Measurements from ENCODE around the gene CD101. TPM values are rescaled to one million over a fixed set of nuclear protein-coding genes. Genes with fewer than 3 reads are reported as not detected.

Gene CD101
- total and polyA plus RNA-seq, 4 experiments from 2014 or later = 2.1 to 9.1 (median 3.9) TPM

DNA sequence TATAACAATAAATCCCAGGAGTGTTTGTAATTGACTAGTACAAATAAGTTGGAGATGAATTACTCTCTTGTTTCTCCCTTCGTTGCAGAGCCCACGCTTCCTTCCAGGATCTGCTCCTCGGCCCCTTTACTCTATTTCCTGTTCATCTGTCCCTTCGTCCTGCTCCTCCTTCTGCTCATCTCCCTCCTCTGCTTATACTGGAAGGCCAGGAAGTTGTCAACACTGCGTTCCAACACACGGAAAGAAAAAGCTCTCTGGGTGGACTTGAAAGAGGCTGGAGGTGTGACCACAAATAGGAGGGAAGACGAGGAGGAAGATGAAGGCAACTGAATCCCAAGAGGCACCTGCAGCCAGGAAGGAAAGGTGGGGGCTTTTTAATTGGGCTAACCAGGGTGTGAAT lies 32.2 kb downstream of the CD101 start:
- DNase-seq = no peak
- no peak overlapping the region for H3K4me3 ChIP-seq (ENCODE audit: low read length in 2 of 2)
- H3K4me3 Mint-ChIP-seq = no peak overlapping the region
- CTCF ChIA-PET (ENCODE audit: partially characterized antibody) = no interaction called here
- no peaks in the 10 kb centered on the region for H3K36me3 ChIP-seq (ENCODE audit: insufficient read depth, low read length)
- intact Hi-C loops (cut with micrococcal nuclease) = no loop called here
- no peak overlapping the region for H3K27ac ChIP-seq (ENCODE audit: low read depth, low read length)
- H3K9me3 Mint-ChIP-seq = no peaks in the 10 kb centered on the region
- H3K27me3 Mint-ChIP-seq = no peaks in the 10 kb centered on the region
- H3K4me1 ChIP-seq (ENCODE audit: insufficient read depth, low read length) = no peaks in the 10 kb centered on the region
- peaks cover 0 to 6% (median 4%) of the 10 kb centered on the region in 4 donors for H3K4me1 Mint-ChIP-seq
- H3K9me3 ChIP-seq (ENCODE audit: control insufficient read depth in 1 of 2, low read length in 2 of 2) = no peaks in the 10 kb centered on the region
- POLR2A ChIA-PET (ENCODE audit: partially characterized antibody) = interaction anchor here (0.9 kb wide), 1 partner anchor 11 kb away, joined by 3 read pairs; no protein-coding TSS in a partner anchor
- H3K27ac Mint-ChIP-seq = peak overlapping the region in 1 of 7 donors; percentile 30
- H3K27me3 ChIP-seq (ENCODE audit: insufficient read depth, low read length) = no peaks in the 10 kb centered on the region
- H3K36me3 Mint-ChIP-seq = no peaks in the 10 kb centered on the region

DNA sequence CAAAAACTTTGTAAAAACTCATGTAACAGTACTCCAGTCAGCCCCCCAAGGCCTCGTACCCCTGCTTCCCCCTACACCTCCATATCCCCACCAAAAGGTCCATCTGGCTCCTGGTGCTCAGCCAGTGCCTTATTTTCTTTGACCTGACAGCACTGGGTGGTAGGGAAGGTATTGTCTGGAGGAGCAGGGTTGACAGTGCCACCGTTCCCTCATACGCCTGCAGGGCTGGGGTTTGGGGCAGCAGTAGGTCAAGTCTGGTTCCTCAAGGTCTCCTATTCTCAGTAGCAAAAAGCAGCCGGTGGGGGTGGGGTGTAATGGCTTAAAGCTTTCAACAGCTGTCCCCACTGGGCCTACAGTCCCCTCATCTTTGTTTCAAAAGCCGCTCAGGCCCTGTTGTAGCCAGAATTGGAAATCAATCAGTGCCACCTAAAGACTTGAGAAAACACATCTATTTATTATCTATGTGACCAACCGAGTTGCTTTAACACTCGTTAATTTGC lies 33.3 kb downstream of the CD101 start:
- H3K27me3 Mint-ChIP-seq = no peaks in the 10 kb centered on the region
- Histone ChIP-seq H3K9me3 (ENCODE audit: control insufficient read depth in 1 of 2, low read length in 2 of 2) (no peaks in the 10 kb centered on the region), H3K27ac (ENCODE audit: low read depth, low read length) (no peak overlapping the region), H3K4me1 (ENCODE audit: insufficient read depth, low read length) (no peaks in the 10 kb centered on the region), H3K36me3 (ENCODE audit: insufficient read depth, low read length) (no peaks in the 10 kb centered on the region), H3K4me3 (ENCODE audit: low read length in 2 of 2) (no peak overlapping the region), H3K27me3 (ENCODE audit: insufficient read depth, low read length) (no peaks in the 10 kb centered on the region)
- ChIA-PET CTCF (ENCODE audit: partially characterized antibody) (no interaction called here), POLR2A (ENCODE audit: partially characterized antibody) (no interaction called here)
- H3K36me3 Mint-ChIP-seq = no peaks in the 10 kb centered on the region
- no peak overlapping the region for H3K4me3 Mint-ChIP-seq
- no peak overlapping the region for H3K27ac Mint-ChIP-seq
- intact Hi-C loops (cut with micrococcal nuclease) = no loop called here
- peaks cover 0 to 6% (median 4%) of the 10 kb centered on the region in 4 donors for H3K4me1 Mint-ChIP-seq
- DNase-seq = no peak
- H3K9me3 Mint-ChIP-seq = no peaks in the 10 kb centered on the region

DNA sequence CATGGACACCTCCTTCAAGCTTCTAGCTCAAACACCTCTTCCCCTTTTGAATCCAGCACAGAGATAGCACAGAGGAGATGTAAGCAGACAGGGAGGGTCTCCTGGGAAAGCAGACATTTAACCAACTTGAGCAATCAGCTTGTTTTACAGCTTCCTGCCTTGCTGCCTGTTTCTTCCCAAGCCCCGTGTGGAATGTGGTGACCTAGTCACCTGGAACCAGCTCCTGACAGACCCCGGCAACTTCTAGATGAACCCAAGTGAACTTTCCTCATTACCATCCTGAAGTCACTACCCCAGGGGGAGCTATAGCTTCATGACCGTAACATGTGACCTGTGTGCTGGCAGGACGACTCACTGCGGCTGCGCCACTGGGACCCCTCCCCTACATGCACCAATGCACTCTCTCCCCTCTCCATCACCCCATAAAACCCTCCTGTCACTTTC lies 34.5 kb downstream of the CD101 start:
- Mint-ChIP-seq H3K4me3 (no peak overlapping the region), H3K36me3 (no peaks in the 10 kb centered on the region), H3K9me3 (no peaks in the 10 kb centered on the region), H3K4me1 (peaks cover 0 to 6% (median 3%) of the 10 kb centered on the region in 4 donors), H3K27ac (no peak overlapping the region), H3K27me3 (no peaks in the 10 kb centered on the region)
- POLR2A ChIA-PET (ENCODE audit: partially characterized antibody) = no interaction called here
- intact Hi-C loops (cut with micrococcal nuclease) = no loop called here
- H3K27me3 ChIP-seq (ENCODE audit: insufficient read depth, low read length) = no peaks in the 10 kb centered on the region
- no peaks in the 10 kb centered on the region for H3K9me3 ChIP-seq (ENCODE audit: control insufficient read depth in 1 of 2, low read length in 2 of 2)
- no peak for DNase-seq
- no peaks in the 10 kb centered on the region for H3K36me3 ChIP-seq (ENCODE audit: insufficient read depth, low read length)
- CTCF ChIA-PET (ENCODE audit: partially characterized antibody) = interaction anchor here (1.3 kb wide), 1 partner anchor 10 kb away, joined by 3 read pairs; no protein-coding TSS in a partner anchor
- no peak overlapping the region for H3K4me3 ChIP-seq (ENCODE audit: low read length in 2 of 2)
- no peak overlapping the region for H3K27ac ChIP-seq (ENCODE audit: low read depth, low read length)
- H3K4me1 ChIP-seq (ENCODE audit: insufficient read depth, low read length) = no peaks in the 10 kb centered on the region

DNA sequence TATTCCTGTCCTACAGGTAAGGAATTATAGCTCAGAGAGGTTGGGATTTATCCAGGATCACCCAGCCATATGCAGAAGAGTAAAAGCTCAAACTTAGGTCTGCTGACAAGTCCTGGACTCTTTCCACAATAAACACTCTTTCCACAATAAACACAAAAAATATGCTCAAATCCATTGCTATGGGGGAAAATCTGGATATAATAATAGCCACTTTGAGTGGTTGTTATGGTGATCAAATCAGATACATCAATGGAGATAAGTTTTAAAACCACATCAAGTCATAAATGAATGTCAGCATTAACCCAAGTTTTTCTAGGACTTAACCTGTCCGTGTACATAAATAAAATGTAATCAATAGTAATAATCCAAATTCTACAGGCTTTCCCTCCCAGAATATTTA lies 36.2 kb downstream of the CD101 start:
- Mint-ChIP-seq H3K4me1 (peaks cover 0 to 6% (median 3%) of the 10 kb centered on the region in 4 donors), H3K9me3 (peaks cover 0 to 6% (median 0%) of the 10 kb centered on the region in 8 donors), H3K27me3 (no peaks in the 10 kb centered on the region), H3K4me3 (no peak overlapping the region), H3K27ac (no peak overlapping the region), H3K36me3 (peaks cover 0 to 5% of the 10 kb centered on the region in 2 donors)
- Histone ChIP-seq H3K27ac (ENCODE audit: low read depth, low read length) (no peak overlapping the region), H3K4me3 (ENCODE audit: low read length in 2 of 2) (no peak overlapping the region), H3K27me3 (ENCODE audit: insufficient read depth, low read length) (no peaks in the 10 kb centered on the region), H3K36me3 (ENCODE audit: insufficient read depth, low read length) (no peaks in the 10 kb centered on the region), H3K9me3 (ENCODE audit: control insufficient read depth in 1 of 2, low read length in 2 of 2) (no peaks in the 10 kb centered on the region), H3K4me1 (ENCODE audit: insufficient read depth, low read length) (no peaks in the 10 kb centered on the region)
- ChIA-PET CTCF (ENCODE audit: partially characterized antibody) (no interaction called here), POLR2A (ENCODE audit: partially characterized antibody) (no interaction called here)
- intact Hi-C loops (cut with micrococcal nuclease) = no loop called here
- DNase-seq = no peak

DNA sequence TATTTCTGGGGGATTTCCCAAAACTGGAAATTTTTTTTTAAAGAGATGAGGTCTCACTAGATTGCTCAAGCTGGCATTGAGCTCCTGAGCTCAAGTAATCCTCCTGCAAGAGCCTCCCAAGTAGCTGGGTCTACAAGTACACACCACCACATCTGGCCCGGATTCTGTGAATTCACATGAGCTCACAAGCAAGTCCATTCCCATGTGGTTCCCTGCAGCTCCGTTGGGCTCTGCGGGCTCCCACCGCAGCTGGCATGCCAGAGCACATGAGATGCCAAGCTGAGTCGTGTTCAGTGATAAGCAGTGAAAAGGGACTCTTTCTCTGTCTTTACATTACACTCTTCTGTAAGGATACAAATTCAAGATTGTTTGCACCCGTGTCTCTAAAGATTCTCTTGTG lies 36.7 kb downstream of the CD101 start:
- H3K4me3 Mint-ChIP-seq = no peak overlapping the region
- H3K4me3 ChIP-seq (ENCODE audit: low read length in 2 of 2) = no peak overlapping the region
- POLR2A ChIA-PET (ENCODE audit: partially characterized antibody) = no interaction called here
- H3K9me3 Mint-ChIP-seq = peaks cover 0 to 6% (median 0%) of the 10 kb centered on the region in 8 donors
- no peak overlapping the region for H3K27ac ChIP-seq (ENCODE audit: low read depth, low read length)
- H3K9me3 ChIP-seq (ENCODE audit: control insufficient read depth in 1 of 2, low read length in 2 of 2) = no peaks in the 10 kb centered on the region
- H3K36me3 Mint-ChIP-seq = peaks cover 0 to 5% of the 10 kb centered on the region in 2 donors
- H3K27me3 Mint-ChIP-seq = no peaks in the 10 kb centered on the region
- no peaks in the 10 kb centered on the region for H3K4me1 ChIP-seq (ENCODE audit: insufficient read depth, low read length)
- H3K27ac Mint-ChIP-seq = no peak overlapping the region
- no peaks in the 10 kb centered on the region for H3K27me3 ChIP-seq (ENCODE audit: insufficient read depth, low read length)
- no peaks in the 10 kb centered on the region for H3K36me3 ChIP-seq (ENCODE audit: insufficient read depth, low read length)
- CTCF ChIA-PET (ENCODE audit: partially characterized antibody) = no interaction called here
- intact Hi-C loops (cut with micrococcal nuclease) = no loop called here
- peaks cover 0 to 4% (median 2%) of the 10 kb centered on the region in 4 donors for H3K4me1 Mint-ChIP-seq
- DNase-seq = no peak

DNA sequence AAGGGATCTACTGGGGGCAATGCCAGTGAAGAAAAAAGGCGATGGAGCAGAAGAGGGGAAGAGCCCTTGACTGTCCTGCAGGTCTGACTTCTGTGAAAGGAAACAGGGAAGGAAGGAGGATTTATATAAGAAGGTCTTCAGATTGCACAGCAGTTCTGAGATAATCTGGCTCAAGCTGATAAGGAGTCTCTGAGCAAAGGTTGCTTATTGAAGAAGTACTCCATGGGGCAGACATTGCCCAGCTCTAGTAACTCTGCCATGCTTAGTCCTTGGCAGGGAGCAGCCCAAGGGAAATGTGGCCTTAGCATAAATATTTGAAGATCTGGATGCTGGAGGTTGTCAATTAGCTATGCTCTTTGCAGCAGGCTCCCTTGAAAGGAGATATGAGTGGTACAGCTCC lies 42.7 kb downstream of the CD101 start:
- no peaks in the 10 kb centered on the region for H3K9me3 ChIP-seq (ENCODE audit: control insufficient read depth in 1 of 2, low read length in 2 of 2)
- no peak overlapping the region for H3K27ac ChIP-seq (ENCODE audit: low read depth, low read length)
- H3K4me3 ChIP-seq (ENCODE audit: low read length in 2 of 2) = no peak overlapping the region
- Mint-ChIP-seq H3K4me1 (peaks cover 6 to 9% (median 9%) of the 10 kb centered on the region in 4 donors), H3K27ac (no peak overlapping the region), H3K27me3 (no peaks in the 10 kb centered on the region), H3K4me3 (no peak overlapping the region), H3K9me3 (peaks cover 0 to 6% (median under 1%) of the 10 kb centered on the region in 8 donors), H3K36me3 (peaks cover 0 to 5% of the 10 kb centered on the region in 2 donors)
- CTCF ChIA-PET (ENCODE audit: partially characterized antibody) = interaction anchor here (0.7 to 1.3 kb wide), 2 partner anchors 12 to 101 kb away, joined by 3 read pairs; no protein-coding TSS in a partner anchor
- DNase-seq = no peak
- peaks cover 8% of the 10 kb centered on the region for H3K4me1 ChIP-seq (ENCODE audit: insufficient read depth, low read length)
- POLR2A ChIA-PET (ENCODE audit: partially characterized antibody) = interaction anchor here (1.4 kb wide), 1 partner anchor 57 kb away, joined by 9 read pairs; no protein-coding TSS in a partner anchor
- H3K27me3 ChIP-seq (ENCODE audit: insufficient read depth, low read length) = no peaks in the 10 kb centered on the region
- no peaks in the 10 kb centered on the region for H3K36me3 ChIP-seq (ENCODE audit: insufficient read depth, low read length)
- intact Hi-C loops (cut with micrococcal nuclease) = no loop called here

DNA sequence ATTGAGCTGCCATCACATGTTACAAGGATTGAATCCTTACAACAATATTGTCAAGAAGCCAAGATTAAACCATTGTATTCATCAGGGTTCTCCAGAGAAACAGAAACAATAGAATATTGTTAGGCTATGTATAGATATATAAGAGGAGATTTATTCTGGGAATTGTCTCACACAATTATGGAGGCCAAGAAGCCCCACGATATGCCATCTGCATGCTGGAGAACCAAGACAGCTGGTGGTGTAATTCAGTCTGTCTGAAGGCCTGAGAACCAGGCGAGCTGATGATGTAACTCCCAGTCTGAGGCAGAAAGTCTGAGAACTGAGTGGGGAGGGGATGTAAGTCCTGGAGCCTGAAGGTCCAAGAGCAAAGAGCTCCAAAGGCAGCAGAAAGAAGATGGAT lies 44.1 kb downstream of the CD101 start:
- H3K27ac ChIP-seq (ENCODE audit: low read depth, low read length) = no peak overlapping the region
- peaks cover 11% of the 10 kb centered on the region for H3K4me1 ChIP-seq (ENCODE audit: insufficient read depth, low read length)
- no peaks in the 10 kb centered on the region for H3K27me3 ChIP-seq (ENCODE audit: insufficient read depth, low read length)
- H3K4me3 ChIP-seq (ENCODE audit: low read length in 2 of 2) = no peak overlapping the region
- H3K4me1 Mint-ChIP-seq = peaks cover 10 to 15% (median 12%) of the 10 kb centered on the region in 4 donors
- intact Hi-C loops (cut with micrococcal nuclease) = no loop called here
- H3K9me3 ChIP-seq (ENCODE audit: control insufficient read depth in 1 of 2, low read length in 2 of 2) = no peaks in the 10 kb centered on the region
- no peaks in the 10 kb centered on the region for H3K36me3 ChIP-seq (ENCODE audit: insufficient read depth, low read length)
- ChIA-PET POLR2A (ENCODE audit: partially characterized antibody) (interaction anchor here (1.0 to 2.1 kb wide), 2 partner anchors 14 to 308 kb away, joined by 3 to 7 read pairs; partner anchors contain the start of gene TTF2), CTCF (ENCODE audit: partially characterized antibody) (interaction anchor here (1.3 kb wide), 1 partner anchor 11 kb away, joined by 3 read pairs; no protein-coding TSS in a partner anchor)
- peaks cover 0 to 5% of the 10 kb centered on the region in 2 donors for H3K36me3 Mint-ChIP-seq
- no peak overlapping the region for H3K4me3 Mint-ChIP-seq
- H3K27me3 Mint-ChIP-seq = no peaks in the 10 kb centered on the region
- peaks cover 0 to 6% (median under 1%) of the 10 kb centered on the region in 8 donors for H3K9me3 Mint-ChIP-seq
- DNase-seq = no peak
- no peak overlapping the region for H3K27ac Mint-ChIP-seq

Data from CD4-positive, alpha-beta memory T cell (primary cell).